Peyer's patch (tissue), 4 donors: ENCODE results near the gene FAM219A.

Experiments
- POLR2A ChIP-seq, 2 donors: fragments of 450-650 bp; IDR thresholded peaks; one replicate each; pipeline ENCODE4 v1.5.1; 2017; ENCODE audit warnings: antibody characterized with exemption in 2 of 2, mild to moderate bottlenecking in 2 of 2, moderate library complexity in 2 of 2
- TF ChIP-seq, protein P1 (sequence below), 6 experiments: fragments of 450-650 bp in 4 of 6; fragments of 200-600 bp in 2 of 6; sonication (generic) in 1 of 6; IDR thresholded peaks; one replicate each; pipeline ENCODE4 v1.5.1; 2017 to 2019; ENCODE audit warnings: antibody characterized with exemption in 6 of 6, mild to moderate bottlenecking in 3 of 6, moderate library complexity in 1 of 6

DNA sequence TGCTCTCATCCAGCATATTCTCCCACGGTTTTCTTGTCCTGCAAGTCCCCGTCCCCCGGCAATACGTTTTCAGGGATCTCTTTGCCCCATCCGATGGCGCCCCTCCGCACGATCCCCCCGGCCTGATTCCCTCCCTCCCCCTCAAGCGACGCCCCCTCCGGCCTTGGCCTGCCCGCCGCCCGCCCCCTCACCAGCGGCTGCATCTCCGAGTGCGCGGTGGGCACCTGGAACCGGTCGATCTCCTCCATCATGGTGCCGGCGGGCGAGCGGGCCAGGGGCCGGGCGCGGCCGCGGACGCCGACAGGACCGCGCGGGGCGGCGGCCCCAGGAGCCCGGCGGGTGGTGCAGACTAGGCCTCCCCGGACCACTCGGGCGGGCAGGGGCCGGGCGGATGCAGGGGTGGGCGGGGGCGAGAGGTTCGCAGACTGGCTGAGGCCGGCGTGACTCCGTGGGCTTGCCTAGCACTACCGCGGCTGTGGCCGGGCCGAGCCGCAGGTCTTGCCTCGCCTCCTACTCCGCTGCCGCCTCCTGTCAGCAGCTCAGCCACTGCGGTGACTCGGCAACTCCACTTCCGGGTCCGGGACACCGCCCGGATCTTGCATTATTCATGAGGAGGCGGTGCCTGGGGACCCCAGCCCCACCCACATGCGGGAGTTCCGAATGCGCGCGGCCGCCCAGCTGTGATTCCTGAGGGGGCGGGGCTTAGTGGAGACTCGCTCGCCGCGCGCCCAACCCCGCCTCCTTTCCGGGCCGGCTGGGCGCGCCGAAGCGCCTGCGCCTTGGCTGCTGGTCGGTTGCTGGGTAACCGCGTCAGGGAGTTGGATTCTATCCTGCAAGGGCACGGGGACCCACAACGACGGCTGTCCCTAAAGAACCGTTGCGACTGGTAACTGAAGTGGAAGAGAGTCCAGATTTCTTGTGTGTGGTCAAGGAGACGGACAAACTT is at the start of gene FAM219A, which contains the start of gene DNAI1:
- TF ChIP-seq, protein P1, sequence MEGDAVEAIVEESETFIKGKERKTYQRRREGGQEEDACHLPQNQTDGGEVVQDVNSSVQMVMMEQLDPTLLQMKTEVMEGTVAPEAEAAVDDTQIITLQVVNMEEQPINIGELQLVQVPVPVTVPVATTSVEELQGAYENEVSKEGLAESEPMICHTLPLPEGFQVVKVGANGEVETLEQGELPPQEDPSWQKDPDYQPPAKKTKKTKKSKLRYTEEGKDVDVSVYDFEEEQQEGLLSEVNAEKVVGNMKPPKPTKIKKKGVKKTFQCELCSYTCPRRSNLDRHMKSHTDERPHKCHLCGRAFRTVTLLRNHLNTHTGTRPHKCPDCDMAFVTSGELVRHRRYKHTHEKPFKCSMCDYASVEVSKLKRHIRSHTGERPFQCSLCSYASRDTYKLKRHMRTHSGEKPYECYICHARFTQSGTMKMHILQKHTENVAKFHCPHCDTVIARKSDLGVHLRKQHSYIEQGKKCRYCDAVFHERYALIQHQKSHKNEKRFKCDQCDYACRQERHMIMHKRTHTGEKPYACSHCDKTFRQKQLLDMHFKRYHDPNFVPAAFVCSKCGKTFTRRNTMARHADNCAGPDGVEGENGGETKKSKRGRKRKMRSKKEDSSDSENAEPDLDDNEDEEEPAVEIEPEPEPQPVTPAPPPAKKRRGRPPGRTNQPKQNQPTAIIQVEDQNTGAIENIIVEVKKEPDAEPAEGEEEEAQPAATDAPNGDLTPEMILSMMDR (IDR thresholded peaks at IDR 0.05), result no peak
- peak; percentile 58 to 85 for TF ChIP-seq POLR2A (IDR thresholded peaks at IDR 0.05)
